ENCODE results near the gene TLDC2. TPM values are rescaled to one million over a fixed set of nuclear protein-coding genes. Genes with fewer than 3 reads are reported as not detected.
"Not testable (repeated sequence)": the region's sequence is repeated elsewhere in the genome, so short reads cannot be mapped to it uniquely, and the experiment has no call there.

Gene TLDC2
- total and polyA plus RNA-seq, 2 donors (not counting 1 experiment from before 2014, with no cell fraction given): under 0.01 to 0.09 TPM

DNA sequence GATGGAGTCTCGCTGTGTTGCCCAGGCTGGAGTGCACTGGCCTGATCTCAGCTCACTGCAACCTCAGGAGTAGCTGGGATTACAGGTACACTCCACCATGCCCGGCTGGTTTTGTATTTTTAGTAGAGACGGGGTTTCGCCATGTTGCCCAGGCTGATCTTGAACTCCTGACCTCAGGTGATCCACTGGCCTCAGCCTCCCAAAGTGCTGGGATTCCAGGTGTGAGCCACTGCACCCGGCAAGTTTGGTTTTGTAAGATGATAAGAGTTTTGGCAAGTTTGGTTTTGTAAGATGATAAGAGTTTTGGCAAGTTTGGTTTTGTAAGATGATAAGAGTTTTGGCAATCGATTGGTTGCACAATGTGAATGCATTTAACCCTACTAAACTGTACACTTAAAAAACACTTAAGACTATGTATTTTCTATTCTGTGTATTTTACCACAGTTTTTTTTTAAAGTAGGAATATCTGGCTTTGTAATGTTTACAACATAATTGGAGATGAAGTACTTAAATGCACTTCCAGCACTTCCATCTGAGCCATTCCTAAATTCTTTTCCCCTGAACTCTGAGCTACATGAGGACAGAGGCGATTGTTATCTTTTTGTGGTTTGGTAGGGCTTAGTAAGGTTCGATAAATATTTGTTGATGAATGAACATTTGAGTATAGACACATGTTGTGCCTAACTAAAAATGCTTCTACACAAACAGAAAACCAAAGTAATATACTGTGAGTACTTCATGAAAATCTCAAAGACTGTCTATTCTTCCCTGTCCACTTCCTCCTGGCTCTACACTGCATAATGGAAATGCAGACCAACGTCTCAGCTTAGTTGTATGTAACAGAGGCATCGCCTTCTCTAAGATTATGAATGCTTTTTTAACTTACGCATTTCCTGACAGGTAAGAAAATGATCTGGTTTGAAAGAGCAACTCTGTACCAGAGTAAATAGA, 56.8 kb downstream of the TLDC2 start:
- H2AFZ ChIP-seq (ENCODE audit: low read length): no peak overlapping the region
- H3K27me3 ChIP-seq (ENCODE audit: control insufficient read depth, insufficient read depth, low read length): no peaks in the 10 kb centered on the region
- H3K4me3 ChIP-seq (replicated peaks in 1 of 4; ENCODE audit: control extremely low read depth in 1 of 4, insufficient read depth in 1 of 4, low read depth in 3 of 4, low read length in 4 of 4): no peak overlapping the region
- no peaks in the 10 kb centered on the region for H4K20me1 ChIP-seq (ENCODE audit: control insufficient read depth, extremely low read depth, insufficient read depth, low read length)
- peak; percentile 63 to 66 for DNase-seq (ENCODE audit: low read depth in 2 of 2)
- H3K4me2 ChIP-seq (ENCODE audit: extremely low read depth, insufficient read depth, low read length): no peak overlapping the region
- TF ChIP-seq EZH2 (IDR thresholded peaks at IDR 0.05; ENCODE audit: low read length, missing control alignments) (no peak), CTCF (conservative IDR thresholded peaks at IDR 0.05 in 1 of 2, IDR thresholded peaks at IDR 0.05 in 1 of 2; ENCODE audit: low read depth in 1 of 2, low read length in 2 of 2) (no peak)
- H3K27ac ChIP-seq (ENCODE audit: insufficient read depth, low read length): no peak overlapping the region
- H3K9me3 ChIP-seq (ENCODE audit: control insufficient read depth, insufficient read depth, low read depth, low read length): no peaks in the 10 kb centered on the region
- no peaks in the 10 kb centered on the region for H3K79me2 ChIP-seq (ENCODE audit: control insufficient read depth, insufficient read depth, low read length)
- H3K36me3 ChIP-seq (ENCODE audit: control insufficient read depth, insufficient read depth, low read length): no peaks in the 10 kb centered on the region
- H3K4me1 ChIP-seq (ENCODE audit: control insufficient read depth, extremely low read depth, insufficient read depth, low read length): no peaks in the 10 kb centered on the region
- no peak overlapping the region for H3K9ac ChIP-seq (ENCODE audit: insufficient read depth, low read length)

DNA sequence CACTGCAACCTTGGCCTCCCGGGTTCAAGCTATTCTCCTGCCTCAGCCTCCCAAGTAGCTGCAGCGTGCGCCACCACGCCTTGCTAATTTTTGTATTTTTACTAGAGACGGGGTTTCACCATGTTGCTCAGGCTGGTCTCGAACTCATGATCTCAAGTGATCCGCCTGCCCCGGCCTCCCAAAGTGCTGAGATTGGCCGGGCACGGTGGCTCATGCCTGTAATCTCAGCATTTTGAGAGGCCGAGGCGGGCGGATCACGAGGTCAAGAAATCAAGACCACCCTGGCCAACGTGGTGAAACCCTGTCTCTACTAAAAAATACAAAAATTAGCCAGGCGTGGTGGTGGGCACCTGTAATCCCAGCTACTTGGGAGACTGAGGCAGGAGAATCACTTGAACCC, 57.6 kb downstream of the TLDC2 start:
- not testable (repeated sequence) for H3K27ac ChIP-seq (ENCODE audit: insufficient read depth, low read length); H3K36me3 ChIP-seq (ENCODE audit: control insufficient read depth, insufficient read depth, low read length); H3K4me1 ChIP-seq (ENCODE audit: control insufficient read depth, extremely low read depth, insufficient read depth, low read length); H3K9me3 ChIP-seq (ENCODE audit: control insufficient read depth, insufficient read depth, low read depth, low read length); DNase-seq (ENCODE audit: low read depth in 2 of 2); H3K4me3 ChIP-seq (replicated peaks in 1 of 4; ENCODE audit: control extremely low read depth in 1 of 4, insufficient read depth in 1 of 4, low read depth in 3 of 4, low read length in 4 of 4); H4K20me1 ChIP-seq (ENCODE audit: control insufficient read depth, extremely low read depth, insufficient read depth, low read length); H3K9ac ChIP-seq (ENCODE audit: insufficient read depth, low read length); H3K4me2 ChIP-seq (ENCODE audit: extremely low read depth, insufficient read depth, low read length); H3K79me2 ChIP-seq (ENCODE audit: control insufficient read depth, insufficient read depth, low read length); H3K27me3 ChIP-seq (ENCODE audit: control insufficient read depth, insufficient read depth, low read length); H2AFZ ChIP-seq (ENCODE audit: low read length)

- TF ChIP-seq CTCF (conservative IDR thresholded peaks at IDR 0.05 in 1 of 2, IDR thresholded peaks at IDR 0.05 in 1 of 2; ENCODE audit: low read depth in 1 of 2, low read length in 2 of 2): no peak
- no peak for TF ChIP-seq EZH2 (IDR thresholded peaks at IDR 0.05; ENCODE audit: low read length, missing control alignments)
- no peaks in the 10 kb centered on the region for H4K20me1 ChIP-seq (ENCODE audit: control insufficient read depth, extremely low read depth, insufficient read depth, low read length)
Observed at GRCh38 chr20:36936341-36936740, 60.4 kb downstream of the TLDC2 start.

GRCh38 chr20:36936761-36937401, 60.9 kb downstream of the TLDC2 start:
- DNase-seq (ENCODE audit: low read depth in 2 of 2): peak in 1 of 2 donors; percentile 31
- H3K79me2 ChIP-seq (ENCODE audit: control insufficient read depth, insufficient read depth, low read length); H3K4me2 ChIP-seq (ENCODE audit: extremely low read depth, insufficient read depth, low read length); H3K9ac ChIP-seq (ENCODE audit: insufficient read depth, low read length); H3K36me3 ChIP-seq (ENCODE audit: control insufficient read depth, insufficient read depth, low read length); H3K9me3 ChIP-seq (ENCODE audit: control insufficient read depth, insufficient read depth, low read depth, low read length); H3K27ac ChIP-seq (ENCODE audit: insufficient read depth, low read length); H3K4me1 ChIP-seq (ENCODE audit: control insufficient read depth, extremely low read depth, insufficient read depth, low read length); H3K27me3 ChIP-seq (ENCODE audit: control insufficient read depth, insufficient read depth, low read length); H2AFZ ChIP-seq (ENCODE audit: low read length); H3K4me3 ChIP-seq (replicated peaks in 1 of 4; ENCODE audit: control extremely low read depth in 1 of 4, insufficient read depth in 1 of 4, low read depth in 3 of 4, low read length in 4 of 4); H4K20me1 ChIP-seq (ENCODE audit: control insufficient read depth, extremely low read depth, insufficient read depth, low read length): not testable (repeated sequence)

More at GRCh38 chr20:36936341-36936740, 60.4 kb downstream of the TLDC2 start:
- no peak overlapping the region for H3K27ac ChIP-seq (ENCODE audit: insufficient read depth, low read length)
- no peak overlapping the region for H3K4me2 ChIP-seq (ENCODE audit: extremely low read depth, insufficient read depth, low read length)
- no peaks in the 10 kb centered on the region for H3K36me3 ChIP-seq (ENCODE audit: control insufficient read depth, insufficient read depth, low read length)
- no peaks in the 10 kb centered on the region for H3K4me1 ChIP-seq (ENCODE audit: control insufficient read depth, extremely low read depth, insufficient read depth, low read length)
- no peak overlapping the region for H2AFZ ChIP-seq (ENCODE audit: low read length)
- no peak for DNase-seq (ENCODE audit: low read depth in 2 of 2)
- H3K27me3 ChIP-seq (ENCODE audit: control insufficient read depth, insufficient read depth, low read length): no peaks in the 10 kb centered on the region
- no peaks in the 10 kb centered on the region for H3K9me3 ChIP-seq (ENCODE audit: control insufficient read depth, insufficient read depth, low read depth, low read length)
- H3K9ac ChIP-seq (ENCODE audit: insufficient read depth, low read length): no peak overlapping the region
- no peaks in the 10 kb centered on the region for H3K79me2 ChIP-seq (ENCODE audit: control insufficient read depth, insufficient read depth, low read length)
- H3K4me3 ChIP-seq (replicated peaks in 1 of 4; ENCODE audit: control extremely low read depth in 1 of 4, insufficient read depth in 1 of 4, low read depth in 3 of 4, low read length in 4 of 4): no peak overlapping the region
